ENCODE results near the gene TSPY9.
"Not testable (repeated sequence)": the region's sequence is repeated elsewhere in the genome, so short reads cannot be mapped to it uniquely, and the experiment has no call there.

Gene TSPY9

GRCh38 chrY:9486967-9487366 lies at the start of gene TSPY9:
TSS of gene TSPY9 (plus strand) at chrY:9487267. CDS start at chrY:9487313, 46 bp downstream.
- not testable (repeated sequence) for DNase-seq

GRCh38 chrY:9466655-9467054 lies 20.4 kb upstream of the TSPY9 start, which contains the start of gene TSPY1:
TSS of gene TSPY1 (plus strand) at chrY:9466955. CDS start at chrY:9467001, 46 bp downstream.
- DNase-seq: not testable (repeated sequence)

- DNase-seq: not testable (repeated sequence)
These were observed 17.3 kb downstream of the TSPY9 start for GRCh38 chrY:9504396-9504795.

GRCh38 chrY:9516287-9516686 lies 29.2 kb downstream of the TSPY9 start:
- DNase-seq: not testable (repeated sequence)

- DNase-seq: not testable (repeated sequence)
These were observed 40.5 kb downstream of the TSPY9 start, which contains the start of gene TSPY10 for GRCh38 chrY:9527580-9527979. TSS of gene TSPY10 (plus strand) at chrY:9527880. CDS start at chrY:9527926, 46 bp downstream.
